Progenitor cell of endocrine pancreas (in vitro differentiated cells): ENCODE results near the gene PRKAB2. TPM values are rescaled to one million over a fixed set of nuclear protein-coding genes. Genes with fewer than 3 reads are reported as not detected.
"Not testable (repeated sequence)": the region's sequence is repeated elsewhere in the genome, so short reads cannot be mapped to it uniquely, and the experiment has no call there.

ENCODE experiments used
- DNase-seq: peaks from one replicate; pipeline ENCODE4 v3.0.0; 2021; ENCODE audit warnings: low spot score; ENCODE audit not compliant: unreplicated experiment
- H3K27ac Mint-ChIP-seq: 2 replicates; pipeline ENCODE4 v1.8.0; 2021; ENCODE audit warnings: mild to moderate bottlenecking, moderate library complexity, mixed read lengths
- H3K27me3 Mint-ChIP-seq: 2 replicates; pipeline ENCODE4 v1.8.0; 2021; ENCODE audit warnings: mixed read lengths
- H3K36me3 Mint-ChIP-seq: 2 replicates; pipeline ENCODE4 v1.8.0; 2022; ENCODE audit warnings: mixed read lengths; ENCODE audit not compliant: insufficient read depth
- H3K4me1 Mint-ChIP-seq: 2 replicates; pipeline ENCODE4 v1.8.0; 2021; ENCODE audit warnings: low read depth, mixed read lengths
- H3K4me3 Mint-ChIP-seq: 2 replicates; pipeline ENCODE4 v1.8.0; 2021; ENCODE audit warnings: low read depth, mild to moderate bottlenecking, moderate library complexity, mixed read lengths
- H3K9me3 Mint-ChIP-seq: 2 replicates; pipeline ENCODE4 v1.8.0; 2021; ENCODE audit warnings: low read depth, mixed read lengths
- total RNA-seq: library from RNA; stranded (reverse); gene quantifications from 2 replicates; pipeline ENCODE4 v1.2.1, GENCODE V29; 2021
- TF ChIP-seq, protein P1 (sequence below): fragments of 200-600 bp; sonication (generic); IDR thresholded peaks from one replicate; pipeline ENCODE4 v1.5.0; 2021; ENCODE audit warnings: antibody characterized with exemption, mild to moderate bottlenecking; ENCODE audit not compliant: unreplicated experiment

The PRKAB2 gene
- total RNA-seq, 1 donor from 2014 or later, result 24.4 TPM

DNA sequence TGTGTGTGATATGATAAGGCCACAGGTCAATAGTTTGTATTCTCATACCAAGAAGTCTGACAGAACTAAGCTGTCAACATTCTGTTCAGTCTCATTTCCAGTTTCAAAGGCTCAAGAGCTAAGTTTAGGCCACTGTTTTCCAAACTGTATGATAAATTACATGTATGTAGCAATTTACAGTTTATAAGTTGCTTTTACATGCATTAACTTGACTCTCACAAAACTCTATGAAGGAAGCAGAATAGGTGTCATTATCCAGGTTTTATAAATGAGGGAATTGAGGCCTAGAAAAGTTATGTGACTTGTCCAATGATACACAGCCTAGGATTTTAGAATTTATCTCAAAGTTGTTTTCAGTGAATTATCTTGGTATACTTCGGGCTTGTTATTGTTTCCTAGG is 29.5 kb upstream of the PRKAB2 start:
- Mint-ChIP-seq H3K4me1 (peaks cover 7% of the 10 kb centered on the region), H3K27ac (no peak overlapping the region), H3K27me3 (no peaks in the 10 kb centered on the region), H3K36me3 (peaks cover 15% of the 10 kb centered on the region), H3K4me3 (no peak overlapping the region), H3K9me3 (no peaks in the 10 kb centered on the region)
- TF ChIP-seq, protein P1, sequence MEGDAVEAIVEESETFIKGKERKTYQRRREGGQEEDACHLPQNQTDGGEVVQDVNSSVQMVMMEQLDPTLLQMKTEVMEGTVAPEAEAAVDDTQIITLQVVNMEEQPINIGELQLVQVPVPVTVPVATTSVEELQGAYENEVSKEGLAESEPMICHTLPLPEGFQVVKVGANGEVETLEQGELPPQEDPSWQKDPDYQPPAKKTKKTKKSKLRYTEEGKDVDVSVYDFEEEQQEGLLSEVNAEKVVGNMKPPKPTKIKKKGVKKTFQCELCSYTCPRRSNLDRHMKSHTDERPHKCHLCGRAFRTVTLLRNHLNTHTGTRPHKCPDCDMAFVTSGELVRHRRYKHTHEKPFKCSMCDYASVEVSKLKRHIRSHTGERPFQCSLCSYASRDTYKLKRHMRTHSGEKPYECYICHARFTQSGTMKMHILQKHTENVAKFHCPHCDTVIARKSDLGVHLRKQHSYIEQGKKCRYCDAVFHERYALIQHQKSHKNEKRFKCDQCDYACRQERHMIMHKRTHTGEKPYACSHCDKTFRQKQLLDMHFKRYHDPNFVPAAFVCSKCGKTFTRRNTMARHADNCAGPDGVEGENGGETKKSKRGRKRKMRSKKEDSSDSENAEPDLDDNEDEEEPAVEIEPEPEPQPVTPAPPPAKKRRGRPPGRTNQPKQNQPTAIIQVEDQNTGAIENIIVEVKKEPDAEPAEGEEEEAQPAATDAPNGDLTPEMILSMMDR, result no peak
- DNase-seq, result no peak

GRCh38 chr1:147201276-147201675 is 29.0 kb upstream of the PRKAB2 start:
- H3K9me3 Mint-ChIP-seq, result no peaks in the 10 kb centered on the region
- H3K27ac Mint-ChIP-seq, result no peak overlapping the region
- TF ChIP-seq, protein P1, result no peak
- peaks cover 7% of the 10 kb centered on the region for H3K4me1 Mint-ChIP-seq
- H3K27me3 Mint-ChIP-seq, result no peaks in the 10 kb centered on the region
- H3K4me3 Mint-ChIP-seq, result no peak overlapping the region
- peaks cover 15% of the 10 kb centered on the region for H3K36me3 Mint-ChIP-seq
- DNase-seq, result no peak

GRCh38 chr1:147197324-147197723 is 25.1 kb upstream of the PRKAB2 start:
- not testable (repeated sequence) for H3K9me3 Mint-ChIP-seq, H3K4me3 Mint-ChIP-seq, DNase-seq, H3K27ac Mint-ChIP-seq, H3K27me3 Mint-ChIP-seq, H3K4me1 Mint-ChIP-seq
- peaks cover 18% of the 10 kb centered on the region for H3K36me3 Mint-ChIP-seq

- Mint-ChIP-seq H3K36me3 (peaks cover 11% of the 10 kb centered on the region), H3K27me3 (no peaks in the 10 kb centered on the region)
- no peak for DNase-seq
Observed at GRCh38 chr1:147189514-147189913, 17.2 kb upstream of the PRKAB2 start.

GRCh38 chr1:147185432-147185831 is 13.2 kb upstream of the PRKAB2 start:
- Mint-ChIP-seq H3K27me3 (no peaks in the 10 kb centered on the region), H3K4me3 (peak overlapping the region; percentile 38), H3K9me3 (no peaks in the 10 kb centered on the region), H3K27ac (peak overlapping the region; percentile 88), H3K36me3 (peaks cover 4% of the 10 kb centered on the region), H3K4me1 (peaks cover 18% of the 10 kb centered on the region)
- TF ChIP-seq, protein P1, result no peak
- DNase-seq, result no peak

More at GRCh38 chr1:147189514-147189913, 17.2 kb upstream of the PRKAB2 start:
- TF ChIP-seq, protein P1, result no peak
- Mint-ChIP-seq H3K9me3 (peaks cover 4% of the 10 kb centered on the region), H3K27ac (no peak overlapping the region), H3K4me1 (peaks cover 15% of the 10 kb centered on the region), H3K4me3 (no peak overlapping the region)

- TF ChIP-seq, protein P1, result no peak
- peaks cover 10% of the 10 kb centered on the region for H3K4me1 Mint-ChIP-seq
- H3K9me3 Mint-ChIP-seq, result peaks cover 15% of the 10 kb centered on the region
- no peak overlapping the region for H3K27ac Mint-ChIP-seq
- peaks cover 31% of the 10 kb centered on the region for H3K36me3 Mint-ChIP-seq
- no peak overlapping the region for H3K4me3 Mint-ChIP-seq
- DNase-seq, result no peak
- no peaks in the 10 kb centered on the region for H3K27me3 Mint-ChIP-seq
Observed at GRCh38 chr1:147177611-147178380, 5.5 kb upstream of the PRKAB2 start.
